Heart right ventricle (tissue), 16 donors: ENCODE results near the gene PID1. TPM values are rescaled to one million over a fixed set of nuclear protein-coding genes. Genes with fewer than 3 reads are reported as not detected.

Experiments used
- ATAC-seq, 8 donors: fragments of 200-7000 bp; cut with Tn5 transposase; one replicate each; pipeline ENCODE4 v1.9.1; 2020; ENCODE audit warnings: mild to moderate bottlenecking in 8 of 8, moderate library complexity in 8 of 8, moderate number of reproducible peaks in 1 of 8
- DNase-seq, 2 donors: peaks; one replicate each; pipeline ENCODE4 v3.0.0-alpha.2; 2020
- H3K27ac ChIP-seq, 10 donors: fragments of 200-600 bp; sonication (generic) in 2 of 10; one replicate each; pipeline versions ENCODE4 v1.5.0 to v1.8.0; 2020 to 2022; ENCODE audit warnings: mild to moderate bottlenecking in 3 of 10
- H3K27me3 ChIP-seq, 7 donors: fragments of 200-600 bp; one replicate each; pipeline ENCODE4 v1.8.0; 2021 to 2022; ENCODE audit warnings: mild to moderate bottlenecking in 2 of 7
- H3K36me3 ChIP-seq, 9 donors: fragments of 200-600 bp; sonication (generic) in 1 of 9; one replicate each; pipeline versions ENCODE4 v1.5.0 to v1.8.0; 2020 to 2022; ENCODE audit warnings: mild to moderate bottlenecking in 2 of 9
- H3K4me1 ChIP-seq, 9 donors: fragments of 200-600 bp; sonication (generic) in 1 of 9; one replicate each; pipeline versions ENCODE4 v1.5.0 to v1.8.0; 2020 to 2022; ENCODE audit warnings: mild to moderate bottlenecking in 4 of 9
- H3K4me3 ChIP-seq, 10 donors: fragments of 200-600 bp; sonication (generic) in 2 of 10; one replicate each; pipeline versions ENCODE4 v1.5.0 to v1.8.0; 2020 to 2022; ENCODE audit warnings: mild to moderate bottlenecking in 7 of 10, moderate library complexity in 2 of 10
- H3K9me3 ChIP-seq, 11 donors: fragments of 200-600 bp in 10 of 11; sonication (generic) in 2 of 11; one replicate each; pipeline versions ENCODE4 v1.5.0 to v1.8.0; 2013 to 2022; ENCODE audit warnings: mild to moderate bottlenecking in 2 of 11, control low read depth in 1 of 11, moderate library complexity in 1 of 11
- CTCF ChIP-seq, 9 donors: fragments of 200-600 bp; sonication (generic) in 2 of 9; IDR thresholded peaks; one replicate each; pipeline versions ENCODE4 v1.5.0 to v1.8.0; 2021 to 2022; ENCODE audit warnings: antibody characterized with exemption in 9 of 9, mild to moderate bottlenecking in 5 of 9, moderate library complexity in 1 of 9
- WGBS, 2 donors: extraction: QIAGEN DNeasy Blood & Tissue Kit; methylation state at CpG; one replicate each; pipeline ENCODE4 v1.1.7; 2013; ENCODE audit warnings: inconsistent platforms in 1 of 2; 5-methylcytosine and 5-hydroxymethylcytosine counted together
- intact Hi-C, 10 donors: fragments of 100-400 bp; cut with DNase I; formaldehyde crosslinking; loops; one replicate each; pipeline versions ENCODE4 v1.11.1 to v1.14.2; 2022
- polyA plus RNA-seq, 2 donors: library from polyadenylated mRNA; stranded (reverse); fragments of 200-250 nt; gene quantifications; one replicate each; pipeline ENCODE4 v1.2.3, GENCODE V29; 2013
- total RNA-seq, 10 donors: library from RNA; stranded (reverse); fragmentation: NEBNext Ultra II Directional in 3 of 10; extraction: Animal tissue kit (Norgen Biotek cat#: 25700) in 3 of 10; gene quantifications; one replicate each; pipeline versions ENCODE4 v1.2.1 to v1.2.4, GENCODE V29; 2021 to 2023
- donor health status: Arrhythmogenic right ventricular cardiomyopathy.
- donor health status: ischemic (EF 13 %, LVEDD 7.1; RV severe dilation, severe dysfunction).
- donor health status: healthy with polysubstance abuse.
- donor health status: DM: no; HTN: yes; CAD: no.
- donor health status: DM: no; HTN: no; CAD: no.
- donor health status: ischemic (EF 25% LVEDD 6.9; RV normal size, moderate dysfunction).
- donor health status: ischemic (EF 25% LVEDD 5.7; RV mildly dilated, moderate dysfunction).
- donor health status: healthy.
- donor health status: DM: yes; HTN: yes; CAD: no.
- donor health status: Ischemic cardiomyopathy.
- donor health status: ischemic (EF 35%, LVEDD 5.7; RV mildly dilated, moderate dysfunction).
- donor health status: nonischemic (EF 11% LVEDD 7.7; RV severe dilation, severe dysfunction).
- donor health status: DM: yes; HTN: yes; CAD: no.
- donor health status: PGD.
- donor health status: ischemic (EF 29% LVEDD 5.4; RV normal size, mild dysfunction).
- donor health status: nonischemic (EF 23%, LVEDD 6.1; RV moderate dilation, normal function).

PID1 gene
- total and polyA plus RNA-seq, 12 donors, result 3.6 to 12.0 (median 6.1) TPM

- no peaks in the 10 kb centered on the region for H3K27me3 ChIP-seq
- H3K4me1 ChIP-seq, result no peaks in the 10 kb centered on the region
- no peak for ATAC-seq
- H3K36me3 ChIP-seq, result no peaks in the 10 kb centered on the region
- peaks cover 0 to 4% (median 0%) of the 10 kb centered on the region in 11 donors for H3K9me3 ChIP-seq
- no peak for TF ChIP-seq CTCF (IDR thresholded peaks at IDR 0.05)
- DNase-seq, result no peak
- H3K4me3 ChIP-seq, result no peak overlapping the region
- no peak overlapping the region for H3K27ac ChIP-seq
- 87 to 90% methylated on average over 5 of the region's 5 CpGs for WGBS, 2 donors
- intact Hi-C loops, result no loop called here
Measured at GRCh38 chr2:229050133-229050532, 221.0 kb downstream of the PID1 start.

- Histone ChIP-seq H3K4me1 (no peaks in the 10 kb centered on the region), H3K4me3 (no peak overlapping the region), H3K9me3 (peaks cover 0 to 4% (median 0%) of the 10 kb centered on the region in 11 donors), H3K36me3 (no peaks in the 10 kb centered on the region), H3K27me3 (no peaks in the 10 kb centered on the region), H3K27ac (no peak overlapping the region)
- no peak for ATAC-seq
- TF ChIP-seq CTCF (IDR thresholded peaks at IDR 0.05), result no peak
- intact Hi-C loops, result no loop called here
- DNase-seq, result no peak
- WGBS, 2 donors, result 64 to 81% methylated on average over 2 of the region's 2 CpGs
Measured at GRCh38 chr2:229048134-229048533, 223.0 kb downstream of the PID1 start.

- Histone ChIP-seq H3K4me1 (no peaks in the 10 kb centered on the region), H3K27me3 (no peaks in the 10 kb centered on the region), H3K9me3 (peaks cover 0 to 4% (median 0%) of the 10 kb centered on the region in 11 donors), H3K27ac (peak overlapping the region in 1 of 10 donors; percentile 61), H3K36me3 (no peaks in the 10 kb centered on the region), H3K4me3 (no peak overlapping the region)
- intact Hi-C loops, result no loop called here
- DNase-seq, result peak; percentile 31 to 36
- peak; percentile 43 to 97 (median 91) for ATAC-seq
- TF ChIP-seq CTCF (IDR thresholded peaks at IDR 0.05), result no peak
- 53 to 55% methylated on average over 4 of the region's 4 CpGs for WGBS, 2 donors
Measured at GRCh38 chr2:229045671-229046070, 225.4 kb downstream of the PID1 start.

GRCh38 chr2:229044581-229044980 lies 226.5 kb downstream of the PID1 start:
- intact Hi-C loops, result no loop called here
- H3K27me3 ChIP-seq, result no peaks in the 10 kb centered on the region
- H3K36me3 ChIP-seq, result no peaks in the 10 kb centered on the region
- no peak overlapping the region for H3K27ac ChIP-seq
- H3K9me3 ChIP-seq, result no peaks in the 10 kb centered on the region
- H3K4me3 ChIP-seq, result no peak overlapping the region
- WGBS, 2 donors, result 63 to 80% methylated on average over 4 of the region's 4 CpGs
- TF ChIP-seq CTCF (IDR thresholded peaks at IDR 0.05), result no peak
- H3K4me1 ChIP-seq, result no peaks in the 10 kb centered on the region
- no peak for ATAC-seq
- no peak for DNase-seq
